Endothelial cell (in vitro differentiated cells): ENCODE data around the gene CD99L2. TPM values are rescaled to one million over a fixed set of nuclear protein-coding genes. Genes with fewer than 3 reads are reported as not detected.

Experiments used
- DNase-seq: peaks from one replicate; pipeline ENCODE4 v3.0.0; 2021; ENCODE audit warnings: low spot score
- H3K27ac Mint-ChIP-seq: one replicate; pipeline ENCODE4 v1.8.0; 2021; ENCODE audit warnings: mixed read lengths, inconsistent platforms; ENCODE audit not compliant: unreplicated experiment
- H3K27me3 Mint-ChIP-seq: one replicate; pipeline ENCODE4 v1.8.0; 2021; ENCODE audit warnings: mild to moderate bottlenecking, moderate library complexity, mixed read lengths, inconsistent platforms; ENCODE audit not compliant: unreplicated experiment
- H3K36me3 Mint-ChIP-seq: one replicate; pipeline ENCODE4 v1.8.0; 2021; ENCODE audit warnings: mild to moderate bottlenecking, low read depth, mixed read lengths, inconsistent platforms; ENCODE audit not compliant: unreplicated experiment
- H3K4me1 Mint-ChIP-seq: one replicate; pipeline ENCODE4 v1.8.0; 2021; ENCODE audit warnings: mild to moderate bottlenecking, mixed read lengths, inconsistent platforms; ENCODE audit not compliant: unreplicated experiment
- H3K4me3 Mint-ChIP-seq: one replicate; pipeline ENCODE4 v1.8.0; 2021; ENCODE audit warnings: mild to moderate bottlenecking, mixed read lengths, inconsistent platforms; ENCODE audit not compliant: unreplicated experiment
- H3K9me3 Mint-ChIP-seq: one replicate; pipeline ENCODE4 v1.8.0; 2021; ENCODE audit warnings: mixed read lengths, inconsistent platforms; ENCODE audit not compliant: unreplicated experiment
- total RNA-seq: library from RNA; stranded (reverse); fragmentation: NEBNext Ultra II Directional; extraction: Animal tissue kit (Norgen Biotek cat#: 25700); gene quantifications from one replicate; pipeline ENCODE4 v1.2.1, GENCODE V29; 2021; ENCODE audit not compliant: unreplicated experiment
- TF ChIP-seq, protein P1 (sequence below): fragments of 200-600 bp; sonication (generic); IDR thresholded peaks from one replicate; pipeline ENCODE4 v1.5.0; 2021; ENCODE audit warnings: antibody characterized with exemption; ENCODE audit not compliant: unreplicated experiment

Gene CD99L2
- total RNA-seq, 1 donor from 2014 or later, result 30.1 TPM

DNA sequence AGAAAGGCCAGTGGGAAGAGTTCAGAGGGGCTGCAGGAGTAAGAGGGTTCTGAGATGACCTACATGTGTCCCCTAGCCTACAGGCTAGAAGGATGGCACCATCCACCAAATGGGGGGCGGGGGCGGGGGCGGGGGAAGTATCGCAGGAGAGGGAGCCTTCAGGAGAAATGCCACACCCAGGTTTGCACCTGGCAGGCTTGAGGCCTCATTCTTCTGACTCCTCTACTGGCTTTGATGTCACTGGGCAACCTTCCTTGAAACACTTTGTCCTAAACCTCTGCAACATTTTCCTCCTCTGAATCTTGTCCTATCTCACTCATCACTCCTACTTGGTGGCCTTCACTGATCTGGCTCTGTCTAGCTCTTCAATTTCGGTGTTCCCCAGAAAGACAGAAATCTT lies 24.0 kb downstream of the CD99L2 start:
- no peak overlapping the region for H3K4me3 Mint-ChIP-seq
- TF ChIP-seq, protein P1, sequence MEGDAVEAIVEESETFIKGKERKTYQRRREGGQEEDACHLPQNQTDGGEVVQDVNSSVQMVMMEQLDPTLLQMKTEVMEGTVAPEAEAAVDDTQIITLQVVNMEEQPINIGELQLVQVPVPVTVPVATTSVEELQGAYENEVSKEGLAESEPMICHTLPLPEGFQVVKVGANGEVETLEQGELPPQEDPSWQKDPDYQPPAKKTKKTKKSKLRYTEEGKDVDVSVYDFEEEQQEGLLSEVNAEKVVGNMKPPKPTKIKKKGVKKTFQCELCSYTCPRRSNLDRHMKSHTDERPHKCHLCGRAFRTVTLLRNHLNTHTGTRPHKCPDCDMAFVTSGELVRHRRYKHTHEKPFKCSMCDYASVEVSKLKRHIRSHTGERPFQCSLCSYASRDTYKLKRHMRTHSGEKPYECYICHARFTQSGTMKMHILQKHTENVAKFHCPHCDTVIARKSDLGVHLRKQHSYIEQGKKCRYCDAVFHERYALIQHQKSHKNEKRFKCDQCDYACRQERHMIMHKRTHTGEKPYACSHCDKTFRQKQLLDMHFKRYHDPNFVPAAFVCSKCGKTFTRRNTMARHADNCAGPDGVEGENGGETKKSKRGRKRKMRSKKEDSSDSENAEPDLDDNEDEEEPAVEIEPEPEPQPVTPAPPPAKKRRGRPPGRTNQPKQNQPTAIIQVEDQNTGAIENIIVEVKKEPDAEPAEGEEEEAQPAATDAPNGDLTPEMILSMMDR, result no peak
- H3K9me3 Mint-ChIP-seq, result no peaks in the 10 kb centered on the region
- H3K27me3 Mint-ChIP-seq, result peaks cover 3% of the 10 kb centered on the region
- no peak for DNase-seq
- H3K36me3 Mint-ChIP-seq, result peaks cover 9% of the 10 kb centered on the region
- peaks cover 9% of the 10 kb centered on the region for H3K4me1 Mint-ChIP-seq
- H3K27ac Mint-ChIP-seq, result no peak overlapping the region

DNA sequence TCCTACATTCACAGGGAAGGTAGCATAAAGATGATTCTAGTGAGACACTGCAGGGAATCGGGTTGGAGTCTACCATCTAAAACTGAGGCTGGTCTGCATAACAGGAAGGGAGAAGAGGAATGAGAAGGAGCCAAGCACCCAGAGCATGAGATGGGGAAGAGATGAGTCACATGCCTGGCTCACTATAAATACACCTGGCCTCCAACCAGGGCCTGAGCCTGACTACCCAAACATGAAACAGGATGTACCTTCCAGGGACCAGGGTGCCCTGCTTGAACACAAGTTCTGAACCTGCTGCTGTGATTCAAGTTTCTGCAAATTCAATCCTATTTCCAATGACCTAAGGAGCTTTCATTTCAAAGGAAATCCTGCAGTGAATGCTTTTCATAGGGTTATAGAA lies 24.9 kb downstream of the CD99L2 start:
- TF ChIP-seq, protein P1, result no peak
- H3K27me3 Mint-ChIP-seq, result peaks cover 3% of the 10 kb centered on the region
- no peak overlapping the region for H3K4me3 Mint-ChIP-seq
- H3K4me1 Mint-ChIP-seq, result peaks cover 10% of the 10 kb centered on the region
- peaks cover 9% of the 10 kb centered on the region for H3K36me3 Mint-ChIP-seq
- no peak overlapping the region for H3K27ac Mint-ChIP-seq
- no peak for DNase-seq
- H3K9me3 Mint-ChIP-seq, result no peaks in the 10 kb centered on the region

DNA sequence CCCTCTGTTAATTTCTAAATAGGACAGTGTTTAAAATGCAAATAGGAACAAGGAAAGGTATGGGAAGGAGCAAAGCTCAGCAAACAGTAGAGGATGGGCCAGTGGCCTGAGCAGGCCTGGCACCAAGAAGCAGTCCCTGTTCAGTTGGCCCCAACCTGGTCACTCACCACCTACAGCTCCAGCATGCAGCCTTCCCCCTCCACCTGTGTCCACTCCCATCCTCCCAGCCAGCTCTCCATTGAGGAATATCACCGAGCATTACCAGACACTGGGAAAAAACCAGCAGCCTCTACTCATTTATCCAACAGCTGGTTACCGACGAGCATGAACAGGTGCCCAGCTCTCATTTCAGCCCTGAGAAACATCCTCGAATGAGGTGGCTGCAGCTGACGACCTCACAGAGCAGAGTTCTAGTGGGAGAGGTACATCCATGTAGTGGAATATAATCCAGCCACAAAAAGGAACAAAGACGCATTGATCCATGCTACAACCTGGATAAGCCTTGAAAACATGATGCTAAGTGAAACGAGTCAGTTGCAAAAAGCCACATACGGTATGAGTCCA lies 25.6 kb downstream of the CD99L2 start:
- no peak overlapping the region for H3K27ac Mint-ChIP-seq
- TF ChIP-seq, protein P1, result no peak
- peaks cover 9% of the 10 kb centered on the region for H3K36me3 Mint-ChIP-seq
- no peaks in the 10 kb centered on the region for H3K9me3 Mint-ChIP-seq
- DNase-seq, result no peak
- peaks cover 12% of the 10 kb centered on the region for H3K4me1 Mint-ChIP-seq
- peaks cover 3% of the 10 kb centered on the region for H3K27me3 Mint-ChIP-seq
- H3K4me3 Mint-ChIP-seq, result no peak overlapping the region

DNA sequence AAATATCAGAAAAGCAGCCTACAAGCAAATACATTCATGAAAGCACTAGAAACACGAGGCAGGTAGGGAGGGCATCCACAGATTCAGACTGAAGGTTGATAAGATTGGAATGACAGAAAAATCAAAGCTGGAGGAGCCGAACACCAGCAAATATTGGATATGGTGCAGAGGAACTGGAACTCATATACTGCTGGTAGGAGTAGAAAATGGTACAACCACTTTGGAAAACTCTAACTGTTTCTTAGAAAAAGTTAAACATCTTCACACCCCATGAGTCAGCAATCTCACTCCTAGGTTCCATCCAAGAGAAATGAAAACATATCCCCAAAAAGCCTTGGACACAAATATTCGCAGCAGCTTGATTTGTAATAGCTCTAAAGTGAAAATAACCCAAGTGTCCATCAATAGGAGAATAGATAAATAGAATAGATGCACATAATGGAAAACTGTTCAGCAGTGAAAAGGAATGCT lies 27.1 kb downstream of the CD99L2 start:
- Mint-ChIP-seq H3K9me3 (no peaks in the 10 kb centered on the region), H3K4me1 (peaks cover 12% of the 10 kb centered on the region), H3K27me3 (peaks cover 3% of the 10 kb centered on the region), H3K4me3 (no peak overlapping the region), H3K27ac (peak overlapping the region; percentile 42), H3K36me3 (peaks cover 9% of the 10 kb centered on the region)
- DNase-seq, result no peak
- TF ChIP-seq, protein P1, result no peak

DNA sequence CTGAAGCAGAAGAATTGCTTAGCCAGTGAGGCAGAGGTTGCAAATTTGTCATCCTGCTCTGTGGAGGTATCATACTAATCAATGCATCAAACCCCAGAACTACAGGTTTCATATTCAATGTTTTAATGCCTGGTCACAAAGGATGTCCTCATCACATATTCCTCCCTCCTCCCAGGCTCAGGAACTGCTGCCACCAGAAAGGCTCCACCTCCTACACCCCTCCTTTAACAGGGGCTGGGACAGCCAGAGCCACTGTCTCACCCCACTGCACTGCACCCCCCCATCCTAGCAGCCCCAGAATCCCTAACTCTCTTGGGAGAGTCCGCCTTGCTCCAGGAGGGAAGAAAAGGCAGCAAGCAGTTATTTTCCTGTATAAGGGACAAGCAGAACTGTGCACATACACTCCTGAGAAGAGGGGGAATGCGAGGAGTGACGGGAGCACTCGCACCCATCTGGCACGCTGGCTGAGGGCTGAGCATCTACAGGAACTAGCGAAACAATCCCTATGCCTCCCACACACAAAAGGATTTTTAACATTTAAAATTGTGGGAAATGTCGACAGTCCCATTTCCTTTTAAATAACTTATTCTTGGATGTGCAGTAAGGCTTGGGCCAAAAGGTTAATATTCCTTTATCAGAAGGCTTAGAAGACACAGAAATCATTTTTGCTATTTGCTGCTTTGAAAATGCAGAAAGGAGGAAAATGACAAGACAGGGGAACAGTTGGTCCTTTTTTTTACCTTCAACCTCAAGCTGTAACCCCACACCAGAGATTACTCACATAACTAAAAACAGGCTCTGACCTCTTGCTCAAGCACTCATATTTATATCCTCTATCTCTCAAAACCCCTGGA lies 27.8 kb downstream of the CD99L2 start:
- Mint-ChIP-seq H3K27me3 (peaks cover 3% of the 10 kb centered on the region), H3K36me3 (peaks cover 6% of the 10 kb centered on the region), H3K9me3 (no peaks in the 10 kb centered on the region), H3K4me1 (peaks cover 12% of the 10 kb centered on the region), H3K4me3 (no peak overlapping the region), H3K27ac (peak overlapping the region; percentile 42)
- DNase-seq, result no peak
- TF ChIP-seq, protein P1, result no peak
